LNCaP clone FGC (cell line): ENCODE data around the gene TRIM28.
"Not testable (repeated sequence)": the region's sequence is repeated elsewhere in the genome, so short reads cannot be mapped to it uniquely, and the experiment has no call there.

Experiments used
- DNase-seq: peaks from one replicate; pipeline ENCODE4 v3.0.0-alpha.2; 2011; ENCODE audit warnings: low read depth
- H3K4me3 ChIP-seq: 2 replicates; pipeline ENCODE4 v1.5.1; 2011; ENCODE audit warnings: mild to moderate bottlenecking, low read depth, low read length, control low read depth
- TF ChIP-seq, protein P1 (sequence below): IDR thresholded peaks from 2 replicates; pipeline ENCODE4 v1.5.1; 2012; ENCODE audit warnings: mild to moderate bottlenecking; ENCODE audit not compliant: control insufficient read depth, insufficient read depth; ENCODE audit errors: extremely low read depth

TRIM28 gene

GRCh38 chr19:58572026-58572817, 28.4 kb downstream of the TRIM28 start:
- peak overlapping the region; percentile 81 for H3K4me3 ChIP-seq
- TF ChIP-seq, protein P1, sequence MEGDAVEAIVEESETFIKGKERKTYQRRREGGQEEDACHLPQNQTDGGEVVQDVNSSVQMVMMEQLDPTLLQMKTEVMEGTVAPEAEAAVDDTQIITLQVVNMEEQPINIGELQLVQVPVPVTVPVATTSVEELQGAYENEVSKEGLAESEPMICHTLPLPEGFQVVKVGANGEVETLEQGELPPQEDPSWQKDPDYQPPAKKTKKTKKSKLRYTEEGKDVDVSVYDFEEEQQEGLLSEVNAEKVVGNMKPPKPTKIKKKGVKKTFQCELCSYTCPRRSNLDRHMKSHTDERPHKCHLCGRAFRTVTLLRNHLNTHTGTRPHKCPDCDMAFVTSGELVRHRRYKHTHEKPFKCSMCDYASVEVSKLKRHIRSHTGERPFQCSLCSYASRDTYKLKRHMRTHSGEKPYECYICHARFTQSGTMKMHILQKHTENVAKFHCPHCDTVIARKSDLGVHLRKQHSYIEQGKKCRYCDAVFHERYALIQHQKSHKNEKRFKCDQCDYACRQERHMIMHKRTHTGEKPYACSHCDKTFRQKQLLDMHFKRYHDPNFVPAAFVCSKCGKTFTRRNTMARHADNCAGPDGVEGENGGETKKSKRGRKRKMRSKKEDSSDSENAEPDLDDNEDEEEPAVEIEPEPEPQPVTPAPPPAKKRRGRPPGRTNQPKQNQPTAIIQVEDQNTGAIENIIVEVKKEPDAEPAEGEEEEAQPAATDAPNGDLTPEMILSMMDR, result no peak
- DNase-seq, result no peak

DNA sequence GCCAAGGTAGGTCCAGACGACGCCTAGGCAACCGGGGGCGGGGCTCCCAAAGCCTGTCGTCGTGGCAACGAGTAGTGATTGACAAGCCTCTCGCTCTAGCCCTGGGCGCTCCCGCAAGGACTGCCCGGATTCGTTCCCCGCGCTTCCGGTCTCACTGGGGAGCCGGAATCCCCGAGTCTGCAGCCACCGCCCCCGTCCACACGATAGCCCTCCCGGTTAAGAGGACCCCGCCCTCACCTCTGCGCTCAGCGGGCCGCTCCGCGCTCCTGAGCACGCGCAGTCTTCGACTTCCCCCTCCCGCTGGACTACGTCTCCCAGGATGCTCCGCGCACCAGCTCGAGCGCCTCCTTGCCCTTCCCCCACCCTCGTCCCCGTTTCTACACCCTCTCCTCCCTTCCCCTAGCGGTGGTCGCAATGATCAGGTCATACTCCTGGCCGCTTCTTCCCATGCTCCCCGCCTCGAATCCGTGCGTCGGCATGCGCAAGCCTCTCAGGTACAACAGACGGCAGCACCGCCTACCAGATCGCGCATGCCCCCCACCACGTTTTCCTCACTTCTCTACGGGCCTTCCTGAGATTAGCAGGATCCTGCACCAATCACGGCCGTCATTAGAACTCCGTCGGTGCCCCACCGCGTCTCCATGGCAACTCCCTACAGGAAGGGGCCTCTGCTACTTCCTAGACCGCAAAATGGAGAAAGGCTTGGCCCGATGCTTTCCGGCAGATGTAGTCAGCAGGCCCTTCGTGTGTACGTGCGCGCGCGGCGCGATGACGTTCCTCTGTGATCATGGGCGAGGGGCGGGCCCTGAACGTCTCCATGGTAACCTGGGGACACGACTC, 29.2 kb downstream of the TRIM28 start, which contains the start of gene MZF1:
Gene MZF1 (minus strand): TSS at position 518 of the 840 bp plus-strand sequence. CDS start 1,946 bp downstream, outside the sequence.
- H3K4me3 ChIP-seq, result peak within 1 kb of the TSS; percentile 81
- TF ChIP-seq, protein P1, result no peak
- peak; percentile 100 for DNase-seq

GRCh38 chr19:58573658-58574164, 29.8 kb downstream of the TRIM28 start:
- TF ChIP-seq, protein P1, result no peak
- DNase-seq, result no peak
- H3K4me3 ChIP-seq, result peak overlapping the region; percentile 81

GRCh38 chr19:58575183-58576041, 31.5 kb downstream of the TRIM28 start:
- TF ChIP-seq, protein P1, result no peak
- DNase-seq, result peak; percentile 88
- peak overlapping the region; percentile 81 for H3K4me3 ChIP-seq

GRCh38 chr19:58577581-58577980, 33.7 kb downstream of the TRIM28 start:
- H3K4me3 ChIP-seq, DNase-seq: not testable (repeated sequence)

GRCh38 chr19:58578012-58578925, 34.4 kb downstream of the TRIM28 start:
- no peak overlapping the region for H3K4me3 ChIP-seq
- DNase-seq, result no peak
- TF ChIP-seq, protein P1, result no peak
